Smooth muscle cell (in vitro differentiated cells): ENCODE measurements around the gene CDC42SE2. TPM values are rescaled to one million over a fixed set of nuclear protein-coding genes. Genes with fewer than 3 reads are reported as not detected.

Source experiments
- DNase-seq: peaks from one replicate; lab custom pipeline; 2025; ENCODE audit not compliant: unreplicated experiment; lab: John Stamatoyannopoulos, UW
- H2AFZ ChIP-seq: fragments of 200-600 bp; sonication (generic); 2 replicates; pipeline ENCODE4 v1.6.0; 2016; ENCODE audit warnings: antibody characterized with exemption, low read depth, mild to moderate bottlenecking
- H3F3A ChIP-seq: fragments of 200-600 bp; sonication (generic); 2 replicates; pipeline ENCODE4 v1.6.0; 2017; ENCODE audit warnings: antibody characterized with exemption, low read depth
- H3K27ac ChIP-seq: fragments of 200-600 bp; sonication (generic); 2 replicates; pipeline ENCODE4 v1.5.1; 2016; ENCODE audit warnings: low read depth, mild to moderate bottlenecking
- H3K27me3 ChIP-seq: fragments of 200-600 bp; sonication (generic); 2 replicates; pipeline ENCODE4 v1.6.1; 2016; ENCODE audit warnings: low read depth, mild to moderate bottlenecking
- H3K36me3 ChIP-seq: fragments of 200-600 bp; sonication (generic); 2 replicates; pipeline ENCODE4 v1.5.1; 2016; ENCODE audit warnings: low read depth
- H3K4me1 ChIP-seq: fragments of 200-600 bp; sonication (generic); 2 replicates; pipeline ENCODE4 v1.5.1; 2016; ENCODE audit warnings: low read depth
- H3K4me2 ChIP-seq: fragments of 200-600 bp; sonication (generic); 2 replicates; pipeline ENCODE4 v1.6.0; 2016; ENCODE audit warnings: mild to moderate bottlenecking
- H3K4me3 ChIP-seq: fragments of 200-600 bp; sonication (generic); 2 replicates; pipeline ENCODE4 v1.5.1; 2016; ENCODE audit warnings: mild to moderate bottlenecking
- H3K79me2 ChIP-seq: fragments of 200-600 bp; sonication (generic); 2 replicates; pipeline ENCODE4 v1.6.0; 2016; ENCODE audit warnings: low read depth, mild to moderate bottlenecking
- H3K9ac ChIP-seq: fragments of 200-600 bp; sonication (generic); 2 replicates; pipeline ENCODE4 v1.6.0; 2016; ENCODE audit warnings: low read depth
- H3K9me3 ChIP-seq: fragments of 200-600 bp; sonication (generic); replicated peaks from 2 replicates; pipeline ENCODE4 v1.5.1; 2016; ENCODE audit warnings: low read depth
- H4K20me1 ChIP-seq: fragments of 200-600 bp; sonication (generic); 2 replicates; pipeline ENCODE4 v1.6.0; 2016; ENCODE audit warnings: low read depth
- WGBS: methylation state at CpG from one replicate; pipeline ENCODE4 v1.1.7; 2016; ENCODE audit warnings: low lambda C conversion rate; 5-methylcytosine and 5-hydroxymethylcytosine counted together
- polyA plus RNA-seq: library from polyadenylated mRNA; unstranded; fragments of >200 nt; fragmentation: Nextera tagmentation; extraction: Ambion mirVana; gene quantifications from 2 replicates; pipeline ENCODE4 v1.2.1, GENCODE V29; 2016
- total RNA-seq: library from RNA; depleted of rRNA; stranded (reverse); fragments of >200 nt; gene quantifications from 2 replicates; pipeline ENCODE4 v1.2.3, GENCODE V29; 2014
- TF ChIP-seq, protein P1 (sequence below): fragments of 200-600 bp; sonication (generic); IDR thresholded peaks from 2 replicates; pipeline ENCODE4 v1.5.1; 2017; ENCODE audit warnings: borderline replicate concordance, mild to moderate bottlenecking, antibody characterized with exemption; ENCODE audit not compliant: insufficient read depth, poor library complexity, severe bottlenecking

The CDC42SE2 gene
- total and polyA plus RNA-seq, 2 experiments from 2014 or later, result 12.6 to 24.0 TPM

DNA sequence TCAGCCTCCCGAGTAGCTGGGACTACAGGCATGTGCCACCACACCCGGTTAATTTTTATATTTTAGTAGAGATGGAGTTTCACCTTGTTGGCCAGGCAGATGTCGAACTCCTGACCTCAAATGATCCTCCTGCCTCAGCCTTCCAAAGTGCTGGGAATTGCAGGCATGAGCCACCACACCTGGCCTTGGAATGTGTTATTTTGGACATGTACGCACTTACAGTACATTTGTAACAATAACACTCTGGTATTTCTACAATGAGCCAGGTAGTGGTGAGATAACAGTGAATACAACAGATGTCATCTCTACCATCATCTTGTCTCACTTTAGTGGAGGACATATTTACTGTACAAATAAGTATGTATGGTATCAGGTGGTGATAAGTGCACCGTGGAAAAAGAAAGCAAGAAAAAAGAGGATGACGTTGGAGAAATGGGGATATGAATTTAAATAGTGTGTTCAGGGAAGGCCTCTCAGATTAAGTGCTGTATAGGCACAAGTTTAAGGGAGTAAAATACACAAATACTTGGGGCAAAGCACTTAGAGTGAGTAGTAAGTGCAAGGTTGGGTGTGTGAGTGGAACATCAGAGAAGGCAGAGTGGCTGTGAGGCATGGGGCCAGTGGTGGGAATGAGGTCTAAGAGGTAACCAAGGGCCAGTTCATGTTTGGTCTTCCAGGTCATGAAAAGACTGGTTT, 100.1 kb downstream of the CDC42SE2 start:
- H3K27me3 ChIP-seq, result no peaks in the 10 kb centered on the region
- WGBS, result 92% methylated on average over 6 of the region's 6 CpGs
- H3K27ac ChIP-seq, result no peak overlapping the region
- H3K36me3 ChIP-seq, result peaks cover 6% of the 10 kb centered on the region
- no peaks in the 10 kb centered on the region for H3F3A ChIP-seq
- H3K4me3 ChIP-seq, result no peak overlapping the region
- H3K4me1 ChIP-seq, result no peaks in the 10 kb centered on the region
- H4K20me1 ChIP-seq, result no peaks in the 10 kb centered on the region
- no peak for DNase-seq
- no peaks in the 10 kb centered on the region for H3K9me3 ChIP-seq
- H2AFZ ChIP-seq, result no peak overlapping the region
- H3K9ac ChIP-seq, result no peak overlapping the region
- H3K4me2 ChIP-seq, result no peak overlapping the region
- H3K79me2 ChIP-seq, result no peaks in the 10 kb centered on the region
- TF ChIP-seq, protein P1, sequence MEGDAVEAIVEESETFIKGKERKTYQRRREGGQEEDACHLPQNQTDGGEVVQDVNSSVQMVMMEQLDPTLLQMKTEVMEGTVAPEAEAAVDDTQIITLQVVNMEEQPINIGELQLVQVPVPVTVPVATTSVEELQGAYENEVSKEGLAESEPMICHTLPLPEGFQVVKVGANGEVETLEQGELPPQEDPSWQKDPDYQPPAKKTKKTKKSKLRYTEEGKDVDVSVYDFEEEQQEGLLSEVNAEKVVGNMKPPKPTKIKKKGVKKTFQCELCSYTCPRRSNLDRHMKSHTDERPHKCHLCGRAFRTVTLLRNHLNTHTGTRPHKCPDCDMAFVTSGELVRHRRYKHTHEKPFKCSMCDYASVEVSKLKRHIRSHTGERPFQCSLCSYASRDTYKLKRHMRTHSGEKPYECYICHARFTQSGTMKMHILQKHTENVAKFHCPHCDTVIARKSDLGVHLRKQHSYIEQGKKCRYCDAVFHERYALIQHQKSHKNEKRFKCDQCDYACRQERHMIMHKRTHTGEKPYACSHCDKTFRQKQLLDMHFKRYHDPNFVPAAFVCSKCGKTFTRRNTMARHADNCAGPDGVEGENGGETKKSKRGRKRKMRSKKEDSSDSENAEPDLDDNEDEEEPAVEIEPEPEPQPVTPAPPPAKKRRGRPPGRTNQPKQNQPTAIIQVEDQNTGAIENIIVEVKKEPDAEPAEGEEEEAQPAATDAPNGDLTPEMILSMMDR, result no peak

DNA sequence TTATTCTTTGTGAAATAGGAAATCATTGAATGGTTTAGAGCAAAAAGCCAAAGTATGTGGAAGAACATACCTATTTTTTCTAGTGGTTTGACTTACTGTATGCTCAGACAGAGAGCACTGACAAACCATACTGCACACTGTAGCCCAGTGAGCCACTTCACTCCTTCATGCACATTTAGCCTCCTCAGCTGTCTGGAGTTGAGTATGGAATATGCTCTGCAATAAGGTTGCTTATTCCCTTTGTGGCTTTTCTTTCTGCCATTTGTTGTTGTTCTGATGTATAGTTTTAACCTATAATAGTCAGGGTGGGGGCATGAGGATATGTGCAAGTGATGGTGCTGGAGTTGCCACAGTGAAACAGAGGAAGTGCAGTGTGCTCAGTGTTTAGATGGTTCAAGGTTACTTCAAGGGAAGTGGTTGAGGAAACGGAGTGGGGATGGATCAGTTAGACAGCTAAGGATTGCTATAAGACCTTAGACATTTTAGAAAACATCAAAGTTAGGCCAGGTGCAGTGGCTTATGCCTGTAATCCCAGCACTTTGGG, 100.7 kb downstream of the CDC42SE2 start:
- TF ChIP-seq, protein P1, result no peak
- Histone ChIP-seq H3K27me3 (no peaks in the 10 kb centered on the region), H3K4me2 (no peak overlapping the region), H4K20me1 (no peaks in the 10 kb centered on the region), H3K9me3 (no peaks in the 10 kb centered on the region), H3K4me1 (no peaks in the 10 kb centered on the region), H3F3A (no peaks in the 10 kb centered on the region), H3K27ac (no peak overlapping the region), H3K4me3 (no peak overlapping the region), H2AFZ (no peak overlapping the region), H3K79me2 (no peaks in the 10 kb centered on the region), H3K9ac (no peak overlapping the region), H3K36me3 (peaks cover under 1% of the 10 kb centered on the region)
- WGBS, result 92% methylated on average over 1 of the region's 1 CpG
- no peak for DNase-seq

DNA sequence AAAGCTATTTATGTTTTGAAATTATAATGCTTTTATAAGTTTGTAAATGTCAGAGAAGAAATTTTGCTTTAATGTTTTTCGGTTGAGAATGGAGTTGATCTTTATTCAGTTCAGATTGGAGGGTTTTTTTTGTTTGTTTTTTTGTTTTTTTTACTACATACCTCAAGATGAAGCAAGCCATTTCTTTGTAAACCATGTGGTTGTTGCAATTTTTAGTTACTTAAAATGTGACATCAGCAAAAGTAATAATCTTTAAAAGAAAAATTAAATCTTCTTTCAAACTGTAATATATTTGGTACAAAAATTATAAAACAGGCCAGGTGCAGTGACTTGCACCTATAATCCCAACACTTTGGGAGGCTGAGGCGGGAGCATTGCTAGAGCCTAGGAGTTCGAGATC, 102.6 kb downstream of the CDC42SE2 start:
- WGBS, result 96% methylated on average over 3 of the region's 3 CpGs
- TF ChIP-seq, protein P1, result no peak
- no peak overlapping the region for H2AFZ ChIP-seq
- no peaks in the 10 kb centered on the region for H3K9me3 ChIP-seq
- no peaks in the 10 kb centered on the region for H4K20me1 ChIP-seq
- no peak overlapping the region for H3K27ac ChIP-seq
- H3K27me3 ChIP-seq, result no peaks in the 10 kb centered on the region
- H3K79me2 ChIP-seq, result peaks cover under 1% of the 10 kb centered on the region
- no peak for DNase-seq
- no peaks in the 10 kb centered on the region for H3F3A ChIP-seq
- no peak overlapping the region for H3K4me2 ChIP-seq
- H3K36me3 ChIP-seq, result no peaks in the 10 kb centered on the region
- no peak overlapping the region for H3K9ac ChIP-seq
- H3K4me3 ChIP-seq, result no peak overlapping the region
- no peaks in the 10 kb centered on the region for H3K4me1 ChIP-seq
